ENCODE measurements around the gene TRUB1. TPM values are rescaled to one million over a fixed set of nuclear protein-coding genes. Genes with fewer than 3 reads are reported as not detected.

Gene TRUB1
- total RNA-seq, 3 donors from 2014 or later = 14.9 to 27.8 (median 18.0) TPM

GRCh38 chr10:114998993-114999392 is 61.0 kb downstream of the TRUB1 start:
- TF ChIP-seq CTCF (IDR thresholded peaks at IDR 0.05) (no peak), POLR2AphosphoS5 (IDR thresholded peaks at IDR 0.05) (no peak), POLR2A (IDR thresholded peaks at IDR 0.05) (no peak)
- H3K4me3 ChIP-seq = no peak overlapping the region
- no peak overlapping the region for H3K27ac ChIP-seq
- no peaks in the 10 kb centered on the region for H3K36me3 ChIP-seq
- intact Hi-C loops (cut with DNase I; ENCODE audit: low total_unique reads) = no loop called here
- no peaks in the 10 kb centered on the region for H3K9me3 ChIP-seq
- DNase-seq (ENCODE audit: low spot score in 2 of 2) = no peak
- no peaks in the 10 kb centered on the region for H3K27me3 ChIP-seq
- H3K4me1 ChIP-seq = no peaks in the 10 kb centered on the region

- peak overlapping the region in 2 of 3 donors; percentile 36 to 50 for H3K4me3 ChIP-seq
- H3K27ac ChIP-seq = no peak overlapping the region
- TF ChIP-seq POLR2AphosphoS5 (IDR thresholded peaks at IDR 0.05) (no peak), POLR2A (IDR thresholded peaks at IDR 0.05) (no peak), CTCF (IDR thresholded peaks at IDR 0.05) (no peak)
- H3K9me3 ChIP-seq = no peaks in the 10 kb centered on the region
- H3K36me3 ChIP-seq = no peaks in the 10 kb centered on the region
- intact Hi-C loops (cut with DNase I; ENCODE audit: low total_unique reads) = no loop called here
- DNase-seq (ENCODE audit: low spot score in 2 of 2) = no peak
- H3K4me1 ChIP-seq = no peaks in the 10 kb centered on the region
- no peaks in the 10 kb centered on the region for H3K27me3 ChIP-seq
Measured at GRCh38 chr10:115001506-115002381, 63.7 kb downstream of the TRUB1 start.

DNA sequence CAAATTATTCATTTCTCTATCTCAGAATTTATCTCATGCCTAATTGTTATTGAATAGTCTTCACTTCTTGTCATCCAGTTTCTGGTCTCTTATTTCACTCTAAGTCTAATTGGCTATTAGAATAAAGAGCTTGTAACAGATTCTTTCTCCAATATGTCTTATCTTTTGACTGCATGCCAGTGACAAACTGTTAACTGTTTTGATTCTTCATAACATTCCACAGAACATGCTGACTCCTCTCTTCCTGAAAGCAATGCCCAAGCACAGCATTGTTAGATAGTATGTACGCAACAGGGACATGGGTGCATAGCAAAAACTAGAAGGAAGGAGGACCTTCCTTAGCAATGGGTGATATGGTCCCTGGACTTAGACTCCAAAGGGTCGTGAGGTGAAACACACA is 65.4 kb downstream of the TRUB1 start:
- intact Hi-C loops (cut with DNase I; ENCODE audit: low total_unique reads) = no loop called here
- TF ChIP-seq CTCF (IDR thresholded peaks at IDR 0.05) (no peak), POLR2A (IDR thresholded peaks at IDR 0.05) (no peak), POLR2AphosphoS5 (IDR thresholded peaks at IDR 0.05) (no peak)
- H3K4me3 ChIP-seq = no peak overlapping the region
- no peak overlapping the region for H3K27ac ChIP-seq
- no peaks in the 10 kb centered on the region for H3K36me3 ChIP-seq
- H3K9me3 ChIP-seq = no peaks in the 10 kb centered on the region
- DNase-seq (ENCODE audit: low spot score in 2 of 2) = no peak
- H3K4me1 ChIP-seq = no peaks in the 10 kb centered on the region
- H3K27me3 ChIP-seq = no peaks in the 10 kb centered on the region

GRCh38 chr10:115004236-115004862 is 66.4 kb downstream of the TRUB1 start:
- Histone ChIP-seq H3K36me3 (no peaks in the 10 kb centered on the region), H3K27me3 (no peaks in the 10 kb centered on the region), H3K27ac (no peak overlapping the region), H3K4me3 (no peak overlapping the region), H3K9me3 (no peaks in the 10 kb centered on the region), H3K4me1 (no peaks in the 10 kb centered on the region)
- intact Hi-C loops (cut with DNase I; ENCODE audit: low total_unique reads) = no loop called here
- DNase-seq (ENCODE audit: low spot score in 2 of 2) = no peak
- no peak for TF ChIP-seq POLR2AphosphoS5 (IDR thresholded peaks at IDR 0.05)

DNA sequence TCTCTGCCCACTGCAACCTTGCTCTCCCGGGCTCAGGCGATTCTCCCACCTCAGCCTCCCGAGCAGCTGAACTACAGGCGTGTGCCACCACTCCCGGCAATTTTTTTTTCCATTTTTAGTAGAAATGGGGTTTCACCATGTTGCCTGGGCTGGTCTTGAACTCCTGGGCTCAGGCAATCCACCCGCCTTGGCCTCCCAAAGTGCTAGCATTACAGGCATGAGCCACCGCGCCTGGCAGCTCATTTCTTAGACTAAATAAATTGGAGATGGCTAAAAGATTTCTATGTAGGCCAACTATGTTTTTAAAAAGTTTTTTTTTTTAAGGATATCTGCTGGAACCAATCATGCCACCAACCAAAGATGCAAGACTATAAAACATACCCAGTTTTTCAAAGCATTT is 67.8 kb downstream of the TRUB1 start:
- no peaks in the 10 kb centered on the region for H3K4me1 ChIP-seq
- intact Hi-C loops (cut with DNase I; ENCODE audit: low total_unique reads) = no loop called here
- no peak for DNase-seq (ENCODE audit: low spot score in 2 of 2)
- H3K27ac ChIP-seq = no peak overlapping the region
- H3K4me3 ChIP-seq = no peak overlapping the region
- no peaks in the 10 kb centered on the region for H3K27me3 ChIP-seq
- TF ChIP-seq POLR2AphosphoS5 (IDR thresholded peaks at IDR 0.05) (no peak), CTCF (IDR thresholded peaks at IDR 0.05) (no peak), POLR2A (IDR thresholded peaks at IDR 0.05) (no peak)
- no peaks in the 10 kb centered on the region for H3K36me3 ChIP-seq
- H3K9me3 ChIP-seq = no peaks in the 10 kb centered on the region

All from breast epithelium (tissue), 4 donors.